IMR-90 (cell line): ENCODE results near the gene GRK5.

ENCODE experiments used
- CTCF ChIP-seq: conservative IDR thresholded peaks from 2 replicates; pipeline ENCODE4 v1.5.1; 2012; ENCODE audit warnings: mild to moderate bottlenecking, low read depth, low read length, improper control_type of control experiment
- RCOR1 ChIP-seq: IDR thresholded peaks from 2 replicates; pipeline ENCODE4 v1.6.1; 2012; ENCODE audit warnings: mild to moderate bottlenecking, low read length, improper control_type of control experiment; ENCODE audit not compliant: insufficient replicate concordance
- RFX5 ChIP-seq: IDR thresholded peaks from 2 replicates; pipeline ENCODE4 v1.8.0; 2012; ENCODE audit warnings: low read depth, mild to moderate bottlenecking, low read length, moderate library complexity

DNA sequence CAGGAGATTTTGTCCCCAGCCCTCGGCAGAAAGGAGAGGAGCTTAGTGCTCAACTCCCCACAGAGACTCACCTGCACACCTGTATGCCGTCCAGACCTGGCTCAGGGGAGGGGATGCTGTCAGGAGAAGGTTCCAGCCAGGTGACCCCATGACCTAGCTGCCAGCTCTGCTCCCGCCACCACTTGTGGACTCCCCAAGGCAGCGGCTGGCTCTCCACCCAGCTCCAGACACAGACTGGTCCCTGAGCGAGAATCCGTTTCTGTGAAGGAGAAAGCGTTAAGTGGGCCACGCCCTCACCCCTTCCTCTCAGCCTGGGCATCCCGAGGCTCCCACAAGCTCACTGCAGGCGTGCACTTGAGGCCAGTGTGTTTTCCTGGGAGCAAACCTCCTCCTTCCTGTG, 258.7 kb downstream of the GRK5 start:
- TF ChIP-seq RFX5 (no peak), CTCF (no peak), RCOR1 (no peak)
